GM19468 (cell line): ENCODE data around the gene OMG.
"Not testable (repeated sequence)": the region's sequence is repeated elsewhere in the genome, so short reads cannot be mapped to it uniquely, and the experiment has no call there.

Experiments used
- ATAC-seq: cut with Tn5 transposase; IDR thresholded peaks from one replicate; pipeline ENCODE4 v1.9.1; 2021; ENCODE audit warnings: mild to moderate bottlenecking, moderate library complexity, moderate number of reproducible peaks; ENCODE audit not compliant: unreplicated experiment; ENCODE audit errors: extremely low read depth

Gene OMG

GRCh38 chr17:31269036-31269577 lies 27.9 kb downstream of the OMG start:
- ATAC-seq: no peak

- no peak for ATAC-seq
These were observed 31.0 kb downstream of the OMG start for GRCh38 chr17:31266042-31266441.

- ATAC-seq: not testable (repeated sequence)
These were observed 34.1 kb downstream of the OMG start for GRCh38 chr17:31262923-31263322.

GRCh38 chr17:31261601-31262000 lies 35.4 kb downstream of the OMG start:
- no peak for ATAC-seq

- ATAC-seq: no peak
These were observed 36.9 kb downstream of the OMG start for GRCh38 chr17:31260151-31260550.

GRCh38 chr17:31256936-31257335 lies 40.1 kb downstream of the OMG start:
- no peak for ATAC-seq

- no peak for ATAC-seq
These were observed 42.4 kb downstream of the OMG start for GRCh38 chr17:31254654-31255053.

- no peak for ATAC-seq
These were observed 44.3 kb downstream of the OMG start for GRCh38 chr17:31252741-31253140.

GRCh38 chr17:31251970-31252328 lies 45.1 kb downstream of the OMG start:
- no peak for ATAC-seq

- no peak for ATAC-seq
These were observed 45.7 kb downstream of the OMG start for GRCh38 chr17:31251105-31251969.

GRCh38 chr17:31250229-31250628 lies 46.8 kb downstream of the OMG start:
- no peak for ATAC-seq

- no peak for ATAC-seq
These were observed 47.3 kb downstream of the OMG start for GRCh38 chr17:31249835-31250141.

GRCh38 chr17:31248986-31249834 lies 47.8 kb downstream of the OMG start:
- ATAC-seq: no peak
